Body of pancreas (tissue), 4 donors: ENCODE data around the gene FLT1.

Experiments
- POLR2A ChIP-seq, 3 donors: fragments of 450-650 bp; IDR thresholded peaks; one replicate each; pipeline ENCODE4 v1.6.1; 2016; ENCODE audit warnings: antibody characterized with exemption in 3 of 3, mild to moderate bottlenecking in 2 of 3
- TF ChIP-seq, protein P1 (sequence below), 7 experiments: fragments of 450-650 bp in 4 of 7; fragments of 200-600 bp in 3 of 7; sonication (generic) in 3 of 7; IDR thresholded peaks; one replicate each; pipeline ENCODE4 v1.5.1; 2016 to 2019; ENCODE audit warnings: antibody characterized with exemption in 7 of 7

GRCh38 chr13:28447206-28447605 lies 47.7 kb downstream of the FLT1 start:
- TF ChIP-seq, protein P1, sequence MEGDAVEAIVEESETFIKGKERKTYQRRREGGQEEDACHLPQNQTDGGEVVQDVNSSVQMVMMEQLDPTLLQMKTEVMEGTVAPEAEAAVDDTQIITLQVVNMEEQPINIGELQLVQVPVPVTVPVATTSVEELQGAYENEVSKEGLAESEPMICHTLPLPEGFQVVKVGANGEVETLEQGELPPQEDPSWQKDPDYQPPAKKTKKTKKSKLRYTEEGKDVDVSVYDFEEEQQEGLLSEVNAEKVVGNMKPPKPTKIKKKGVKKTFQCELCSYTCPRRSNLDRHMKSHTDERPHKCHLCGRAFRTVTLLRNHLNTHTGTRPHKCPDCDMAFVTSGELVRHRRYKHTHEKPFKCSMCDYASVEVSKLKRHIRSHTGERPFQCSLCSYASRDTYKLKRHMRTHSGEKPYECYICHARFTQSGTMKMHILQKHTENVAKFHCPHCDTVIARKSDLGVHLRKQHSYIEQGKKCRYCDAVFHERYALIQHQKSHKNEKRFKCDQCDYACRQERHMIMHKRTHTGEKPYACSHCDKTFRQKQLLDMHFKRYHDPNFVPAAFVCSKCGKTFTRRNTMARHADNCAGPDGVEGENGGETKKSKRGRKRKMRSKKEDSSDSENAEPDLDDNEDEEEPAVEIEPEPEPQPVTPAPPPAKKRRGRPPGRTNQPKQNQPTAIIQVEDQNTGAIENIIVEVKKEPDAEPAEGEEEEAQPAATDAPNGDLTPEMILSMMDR (IDR thresholded peaks at IDR 0.05), result no peak
- no peak for TF ChIP-seq POLR2A (IDR thresholded peaks at IDR 0.05)
